MM.1S (cell line): Measurements from ENCODE around the gene ILF3.

Experiments used
- DNase-seq: peaks from one replicate; pipeline ENCODE4 v3.0.0-alpha.2; 2015
- H2AFZ ChIP-seq: fragments of 300-600 bp; sonication (generic); 2 replicates; pipeline ENCODE4 v1.6.0; 2016; ENCODE audit warnings: antibody characterized with exemption, low read length
- H3F3A ChIP-seq: fragments of 300-600 bp; sonication (generic); 2 replicates; pipeline ENCODE4 v1.6.1; 2016; ENCODE audit warnings: mild to moderate bottlenecking, antibody characterized with exemption, low read length, moderate library complexity, mixed read lengths; ENCODE audit not compliant: insufficient read depth
- H3K27ac ChIP-seq: fragments of 300-600 bp; sonication (generic); 2 replicates; pipeline ENCODE4 v1.5.1; 2016; ENCODE audit warnings: mild to moderate bottlenecking, low read length
- H3K27me3 ChIP-seq: fragments of 300-600 bp; sonication (generic); replicated peaks from 2 replicates; pipeline ENCODE4 v1.6.0; 2016; ENCODE audit warnings: low read length; ENCODE audit not compliant: insufficient read depth
- H3K36me3 ChIP-seq: fragments of 300-600 bp; sonication (generic); replicated peaks from 2 replicates; pipeline ENCODE4 v1.6.1; 2016; ENCODE audit warnings: mild to moderate bottlenecking, low read length, mixed read lengths; ENCODE audit not compliant: insufficient read depth
- H3K4me1 ChIP-seq: fragments of 300-600 bp; sonication (generic); 2 replicates; pipeline ENCODE4 v1.6.1; 2016; ENCODE audit warnings: low read length, mixed read lengths
- H3K4me2 ChIP-seq: fragments of 300-600 bp; sonication (generic); 2 replicates; pipeline ENCODE4 v1.6.0; 2016; ENCODE audit warnings: low read depth, low read length
- H3K4me3 ChIP-seq: fragments of 300-600 bp; sonication (generic); 2 replicates; pipeline ENCODE4 v1.5.1; 2016; ENCODE audit warnings: low read length, mixed read lengths
- H3K79me2 ChIP-seq: fragments of 300-600 bp; sonication (generic); 2 replicates; pipeline ENCODE4 v1.6.1; 2016; ENCODE audit warnings: mixed run types, low read length, mixed read lengths
- H3K9ac ChIP-seq: fragments of 300-600 bp; sonication (generic); 2 replicates; pipeline ENCODE4 v1.6.1; 2016; ENCODE audit warnings: low read length, mixed read lengths
- H3K9me2 ChIP-seq: fragments of 300-600 bp; sonication (generic); replicated peaks from 2 replicates; pipeline ENCODE4 v1.6.1; 2016; ENCODE audit warnings: mild to moderate bottlenecking, low read length, mixed read lengths; ENCODE audit not compliant: insufficient read depth
- H3K9me3 ChIP-seq: fragments of 300-600 bp; sonication (generic); replicated peaks from 2 replicates; pipeline ENCODE4 v1.6.1; 2016; ENCODE audit warnings: mild to moderate bottlenecking, low read length, mixed read lengths; ENCODE audit not compliant: insufficient read depth
- H4K20me1 ChIP-seq: fragments of 300-600 bp; sonication (generic); 2 replicates; pipeline ENCODE4 v1.6.1; 2016; ENCODE audit warnings: mild to moderate bottlenecking, low read length, moderate library complexity, mixed read lengths; ENCODE audit not compliant: insufficient read depth
- CTCF ChIP-seq: fragments of 300-600 bp; sonication (generic); IDR thresholded peaks from 2 replicates; pipeline ENCODE4 v1.5.1; 2016; ENCODE audit warnings: antibody characterized with exemption, low read length, mixed read lengths
- EZH2 ChIP-seq: fragments of 300-600 bp; sonication (generic); optimal IDR thresholded peaks from 2 replicates; pipeline ENCODE3; 2017; ENCODE audit warnings: low read depth, mild to moderate bottlenecking, antibody characterized with exemption, low read length, mixed read lengths
- EZH2phosphoT487 ChIP-seq: fragments of 300-600 bp; sonication (generic); IDR thresholded peaks from 2 replicates; pipeline ENCODE4 v1.6.1; 2018; ENCODE audit warnings: antibody characterized with exemption, low read length

Gene ILF3

DNA sequence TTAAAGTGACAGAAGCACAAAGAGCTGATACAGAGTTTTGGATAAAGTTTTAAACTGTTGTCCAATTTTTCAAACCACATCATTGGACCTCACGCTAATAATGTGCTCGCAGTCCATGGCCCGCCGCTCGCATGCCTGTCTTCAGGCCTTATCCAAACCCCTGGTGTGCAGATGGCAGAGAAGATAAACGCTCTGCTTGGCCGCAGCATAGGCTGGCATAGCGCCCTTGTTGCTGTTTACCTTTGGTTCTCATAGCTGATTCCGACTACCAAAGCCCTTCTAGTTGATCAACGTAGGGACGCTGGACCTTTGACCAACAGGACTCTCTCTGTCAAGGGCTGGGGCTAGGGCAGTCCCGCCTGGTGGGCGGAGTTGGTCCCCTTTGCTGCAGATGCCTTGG lies 23.6 kb downstream of the ILF3 start:
- Histone ChIP-seq H3K27me3 (no peaks in the 10 kb centered on the region), H4K20me1 (peaks cover 7% of the 10 kb centered on the region; the same call in 1 of the 2 replicates), H3K4me2 (no peak overlapping the region), H3K4me1 (no peaks in the 10 kb centered on the region), H2AFZ (no peak overlapping the region), H3K27ac (no peak overlapping the region), H3F3A (no peaks in the 10 kb centered on the region), H3K4me3 (no peak overlapping the region), H3K79me2 (peaks cover 90% of the 10 kb centered on the region), H3K9me2 (no peaks in the 10 kb centered on the region), H3K9me3 (no peaks in the 10 kb centered on the region), H3K9ac (no peak overlapping the region), H3K36me3 (peaks cover 44% of the 10 kb centered on the region)
- DNase-seq = no peak
- TF ChIP-seq EZH2phosphoT487 (no peak), CTCF (no peak), EZH2 (no peak)

DNA sequence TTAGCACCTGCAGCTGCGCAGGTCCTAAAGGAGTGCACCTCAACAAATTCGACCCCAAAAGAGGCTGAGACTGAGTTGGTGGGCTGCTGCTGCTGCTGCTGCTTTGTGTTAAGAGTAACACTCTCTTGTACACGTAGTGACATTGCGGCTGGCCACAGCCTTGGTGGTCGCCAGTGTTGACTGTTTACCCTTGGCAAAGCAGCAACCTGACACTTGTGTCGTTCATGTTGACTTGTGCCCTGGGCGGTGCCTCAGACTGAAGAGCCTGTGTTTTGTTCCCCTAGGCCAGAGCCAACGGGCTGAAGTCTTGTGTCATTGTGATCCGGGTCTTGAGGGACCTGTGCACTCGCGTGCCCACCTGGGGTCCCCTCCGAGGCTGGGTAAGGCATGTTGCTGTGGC lies 24.7 kb downstream of the ILF3 start:
- Histone ChIP-seq H3K9me2 (no peaks in the 10 kb centered on the region), H2AFZ (no peak overlapping the region), H3K4me2 (no peak overlapping the region), H4K20me1 (0 out of 2 replicates have a peak, but pooled peaks cover 4% of the 10 kb centered on the region), H3K27me3 (no peaks in the 10 kb centered on the region), H3K4me1 (no peaks in the 10 kb centered on the region), H3K79me2 (peaks cover 89% of the 10 kb centered on the region), H3K4me3 (no peak overlapping the region), H3K9me3 (no peaks in the 10 kb centered on the region), H3K27ac (no peak overlapping the region), H3K9ac (no peak overlapping the region), H3K36me3 (peaks cover 54% of the 10 kb centered on the region), H3F3A (no peaks in the 10 kb centered on the region)
- no peak for DNase-seq
- no peak for TF ChIP-seq CTCF
- TF ChIP-seq EZH2 = no peak
- TF ChIP-seq EZH2phosphoT487 = no peak

DNA sequence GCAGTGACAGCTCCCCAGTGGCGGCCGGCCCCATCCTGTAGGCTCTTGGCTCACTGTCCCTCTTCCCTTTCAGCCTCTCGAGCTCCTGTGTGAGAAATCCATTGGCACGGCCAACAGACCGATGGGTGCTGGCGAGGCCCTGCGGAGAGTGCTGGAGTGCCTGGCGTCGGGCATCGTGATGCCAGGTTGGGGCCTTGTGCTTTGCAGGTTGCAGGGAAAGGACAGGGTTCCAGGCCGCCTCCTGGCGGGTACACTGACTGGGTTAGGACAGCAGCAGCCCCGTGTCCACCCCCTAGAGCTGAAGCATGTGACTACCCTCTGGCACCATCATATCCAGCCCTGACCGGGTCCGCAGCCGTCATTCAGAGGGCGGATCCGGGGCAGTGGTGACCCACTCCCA lies 25.6 kb downstream of the ILF3 start:
- Histone ChIP-seq H3K9me3 (no peaks in the 10 kb centered on the region), H4K20me1 (peaks cover 8% of the 10 kb centered on the region; the same call in 1 of the 2 replicates), H3K27ac (no peak overlapping the region), H3K4me3 (no peak overlapping the region), H3K36me3 (peaks cover 62% of the 10 kb centered on the region), H3F3A (no peaks in the 10 kb centered on the region; the same call in 1 of the 2 replicates), H3K79me2 (peaks cover 88% of the 10 kb centered on the region), H3K27me3 (no peaks in the 10 kb centered on the region), H3K9me2 (no peaks in the 10 kb centered on the region), H2AFZ (no peak overlapping the region), H3K4me1 (no peaks in the 10 kb centered on the region), H3K4me2 (no peak overlapping the region), H3K9ac (no peak overlapping the region)
- TF ChIP-seq EZH2phosphoT487 (no peak), EZH2 (no peak), CTCF (no peak)
- no peak for DNase-seq
